Endothelial cell of umbilical vein (primary cell): ENCODE measurements around the gene CEP85L. TPM values are rescaled to one million over a fixed set of nuclear protein-coding genes. Genes with fewer than 3 reads are reported as not detected.

Source experiments
- BruUV-seq: library from RNA; stranded (reverse); fragments of 400-500 nt; replicated peaks from 2 replicates; lab custom pipeline; 2021; lab: Mats Ljungman, UMichigan
- CTCF ChIA-PET: fragments of 300-600, 350-600 bp; sonication (Branson Sonifier 250); formaldehyde crosslinking; loops from one replicate; lab custom pipeline; 2021; ENCODE audit warnings: antibody characterized with exemption, inconsistent platforms; lab: Charles Lee
- POLR2A ChIA-PET: fragments of 300-600, 350-600 bp; sonication (Branson Sonifier 250); formaldehyde crosslinking; loops from one replicate; lab custom pipeline; 2021; ENCODE audit warnings: antibody characterized with exemption, inconsistent platforms; lab: Charles Lee
- DNase-seq: peaks from one replicate; pipeline ENCODE4 v3.0.0-alpha.2; 2011; ENCODE audit warnings: low read depth, low spot score
- FAIRE-seq: peaks from 2 replicates; lab custom pipeline; 2011; peaks lifted over from hg19 to GRCh38; lab: Jason Lieb, UNC
- H2AFZ ChIP-seq: 2 replicates; pipeline ENCODE4 v1.6.0; 2012; ENCODE audit warnings: low read depth, low read length, control low read depth, inconsistent platforms
- H3K27ac ChIP-seq: 2 replicates; pipeline ENCODE4 v1.5.1; 2011; ENCODE audit warnings: low read depth, mild to moderate bottlenecking, control low read depth, low read length, moderate library complexity; ENCODE audit not compliant: insufficient read depth
- H3K27me3 ChIP-seq, 2 experiments: 2 replicates each; pipeline versions ENCODE4 v1.6.0 to v1.6.1; 2011; ENCODE audit warnings: low read length in 2 of 2, mixed read lengths in 1 of 2; ENCODE audit not compliant: control insufficient read depth in 2 of 2, insufficient read depth in 2 of 2
- H3K36me3 ChIP-seq, 2 experiments: 2 replicates in 1 of 2; 3 replicates in 1 of 2; pipeline ENCODE4 v1.5.1; 2011; ENCODE audit warnings: low read length in 2 of 2, mild to moderate bottlenecking in 1 of 2, moderate library complexity in 1 of 2; ENCODE audit not compliant: control insufficient read depth in 2 of 2, insufficient read depth in 2 of 2; ENCODE audit errors: extremely low read depth in 1 of 2
- H3K4me1 ChIP-seq: 3 replicates; pipeline ENCODE4 v1.5.1; 2011; ENCODE audit warnings: mild to moderate bottlenecking, low read length; ENCODE audit not compliant: control insufficient read depth, insufficient read depth; ENCODE audit errors: extremely low read depth
- H3K4me2 ChIP-seq: 2 replicates; pipeline ENCODE4 v1.6.1; 2011; ENCODE audit warnings: low read length, control low read depth, mixed read lengths; ENCODE audit not compliant: insufficient read depth
- H3K4me3 ChIP-seq, 3 experiments: fragments of 200-600 bp in 1 of 3; sonication (generic), shearing (Covaris generic) in 1 of 3; replicated peaks in 1 of 3; 2 replicates each; pipeline ENCODE4 v1.5.1; 2011 to 2016; ENCODE audit warnings: control low read depth in 3 of 3, low read length in 3 of 3, mild to moderate bottlenecking in 2 of 3, inconsistent platforms in 1 of 3, low read depth in 1 of 3, moderate library complexity in 1 of 3; ENCODE audit not compliant: insufficient read depth in 1 of 3
- H3K79me2 ChIP-seq: 2 replicates; pipeline ENCODE4 v1.6.0; 2012; ENCODE audit warnings: low read length, inconsistent platforms; ENCODE audit not compliant: control insufficient read depth, insufficient read depth
- H3K9ac ChIP-seq: replicated peaks from 2 replicates; pipeline ENCODE3; 2011; ENCODE audit warnings: low read length, control low read depth; ENCODE audit not compliant: insufficient read depth; ENCODE audit errors: extremely low read depth
- H3K9me1 ChIP-seq: replicated peaks from 3 replicates; pipeline ENCODE4 v1.6.0; 2011; ENCODE audit warnings: mild to moderate bottlenecking, low read length; ENCODE audit not compliant: control insufficient read depth, insufficient read depth; ENCODE audit errors: extremely low read depth
- H3K9me3 ChIP-seq: replicated peaks from 2 replicates; pipeline ENCODE4 v1.5.1; 2012; ENCODE audit warnings: low read length, inconsistent platforms; ENCODE audit not compliant: control insufficient read depth, insufficient read depth
- H4K20me1 ChIP-seq: replicated peaks from 2 replicates; pipeline ENCODE3; 2011; ENCODE audit warnings: mild to moderate bottlenecking, low read length; ENCODE audit not compliant: control insufficient read depth, insufficient read depth; ENCODE audit errors: extremely low read depth
- CTCF ChIP-seq, 2 donors: IDR thresholded peaks; 1 replicate in 1 of 2; 2 replicates in 1 of 2; pipeline ENCODE4 v1.5.1; 2011; ENCODE audit warnings: low read length in 2 of 2, mild to moderate bottlenecking in 2 of 2, moderate library complexity in 2 of 2, control low read depth in 1 of 2, inconsistent platforms in 1 of 2, low read depth in 1 of 2; ENCODE audit not compliant: insufficient read depth in 1 of 2; ENCODE audit errors: extremely low read depth in 1 of 2
- EZH2 ChIP-seq: IDR thresholded peaks from 2 replicates; pipeline ENCODE4 v1.6.1; 2012; ENCODE audit warnings: borderline replicate concordance, low read depth, mild to moderate bottlenecking, moderate library complexity, low read length, inconsistent platforms; ENCODE audit not compliant: severe bottlenecking
- FOS ChIP-seq: IDR thresholded peaks from 2 replicates; pipeline ENCODE4 v1.6.1; 2011; ENCODE audit warnings: mild to moderate bottlenecking, low read length, moderate library complexity, borderline replicate concordance; ENCODE audit not compliant: insufficient read depth
- GATA2 ChIP-seq: IDR thresholded peaks from 2 replicates; pipeline ENCODE4 v1.7.0; 2011; ENCODE audit warnings: low read depth, mild to moderate bottlenecking, moderate library complexity, mixed read lengths, low read length; ENCODE audit not compliant: insufficient read length, insufficient read depth
- JUN ChIP-seq: IDR thresholded peaks from 2 replicates; pipeline ENCODE4 v1.6.1; 2011; ENCODE audit warnings: borderline replicate concordance, low read depth; ENCODE audit not compliant: insufficient read length, insufficient read depth
- MAX ChIP-seq: IDR thresholded peaks from 2 replicates; pipeline ENCODE4 v1.6.1; 2011; ENCODE audit not compliant: insufficient read depth, insufficient read length
- MYC ChIP-seq: IDR thresholded peaks from one replicate; pipeline ENCODE4 v1.6.1; 2011; ENCODE audit warnings: mild to moderate bottlenecking, low read depth, low read length
- POLR2A ChIP-seq: IDR thresholded peaks from 2 replicates; pipeline ENCODE4 v1.6.1; 2012; ENCODE audit warnings: low read depth, mild to moderate bottlenecking, control low read depth, low read length
- POLR2AphosphoS5 ChIP-seq: IDR thresholded peaks from 2 replicates; pipeline ENCODE4 v1.6.1; 2012; ENCODE audit warnings: low read depth, mild to moderate bottlenecking, control low read depth, low read length, moderate library complexity; ENCODE audit not compliant: insufficient read depth
- dilution Hi-C: fragments of 300-500 bp; cut with MboI; formaldehyde crosslinking; loops from one replicate; pipeline ENCODE4 v1.15.0; 2019; ENCODE audit warnings: low sequenced_read_pairs; ENCODE audit not compliant: extremely low pct_ligation_motif_present
- intact Hi-C: fragments of 100-400 bp; cut with micrococcal nuclease; formaldehyde crosslinking; loops from one replicate; pipeline ENCODE4 v1.10.0; 2022
- polyA plus RNA-seq, 4 experiments: library from polyadenylated mRNA; depleted of rRNA in 3 of 4; stranded (reverse) in 3 of 4; unstranded in 1 of 4; fragments of >200 nt; gene quantifications; 2 replicates each; pipeline versions ENCODE4 v1.2.1 to v1.2.3, GENCODE V29; 2011 to 2012; ENCODE audit warnings: missing spikeins in 1 of 4
- total RNA-seq: library from RNA; stranded (reverse); gene quantifications from 2 replicates; pipeline ENCODE4 v1.2.3, GENCODE V29; 2021

Gene CEP85L
- total and polyA plus RNA-seq, 2 donors (not counting 3 experiments of a cell fraction or from before 2014, with no cell fraction given) = 1.8 to 9.2 TPM

DNA sequence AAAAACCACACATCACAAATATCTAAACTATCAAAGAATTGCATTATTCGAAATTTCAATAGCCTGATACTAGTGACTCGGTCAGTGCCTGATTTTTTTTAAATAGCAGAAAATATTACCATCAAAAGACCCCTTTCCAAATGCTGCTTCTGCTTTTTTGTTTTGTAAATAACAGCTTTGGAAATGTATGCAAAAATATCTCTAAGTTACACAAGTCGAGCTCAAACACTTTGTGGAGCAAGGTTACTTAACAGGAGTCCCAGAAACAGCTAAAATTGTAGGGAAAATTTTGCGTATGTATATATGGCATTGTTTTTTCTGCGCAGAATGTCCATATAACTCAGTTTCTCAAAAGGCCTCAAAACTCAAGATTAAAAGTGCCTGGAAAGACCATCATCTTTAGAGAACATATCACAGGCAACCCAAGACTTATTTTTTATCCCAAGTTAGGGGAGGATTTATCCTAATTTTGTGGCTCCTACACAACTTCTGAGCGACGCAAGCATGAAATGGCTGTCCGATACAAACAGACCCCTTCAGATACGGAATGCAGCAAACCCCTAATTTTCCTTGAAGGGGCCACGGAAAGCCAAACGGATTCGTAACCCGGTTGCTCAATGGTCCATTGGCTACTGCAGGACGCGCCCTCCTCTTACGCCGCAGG lies 1.3 kb downstream of the CEP85L start:
- Histone ChIP-seq H3K4me2 (peak overlapping the region; percentile 98), H3K9ac (peak overlapping the region; percentile 99), H3K79me2 (peaks cover 60% of the 10 kb centered on the region), H3K9me1 (no peaks in the 10 kb centered on the region), H3K27ac (peak overlapping the region; percentile 95), H2AFZ (peak overlapping the region; percentile 99), H3K27me3 (no peaks in the 10 kb centered on the region), H4K20me1 (no peaks in the 10 kb centered on the region), H3K4me1 (peaks cover 21% of the 10 kb centered on the region), H3K36me3 (no peaks in the 10 kb centered on the region), H3K9me3 (no peaks in the 10 kb centered on the region), H3K4me3 (peak overlapping the region; percentile 57 to 98 (median 93))
- intact Hi-C loops = loop anchor here (2.0 to 5.0 kb wide), 2 partner anchors 152 to 245 kb away; partner anchors contain the start of gene ASF1A
- ChIA-PET POLR2A (no interaction called here), CTCF (interaction anchor here (0.9 to 1.0 kb wide), 2 partner anchors 9 to 80 kb away, joined by 3 to 4 read pairs; no protein-coding TSS in a partner anchor)
- DNase-seq = peak; percentile 67
- BruUV-seq = TSS peak; percentile 38
- TF ChIP-seq EZH2 = no peak
- TF ChIP-seq JUN = no peak
- no peak for TF ChIP-seq MYC
- TF ChIP-seq CTCF (IDR thresholded peaks at IDR 0.05; ENCODE audit: extremely low read depth in 1 of 2, insufficient read depth in 1 of 2, low read depth in 1 of 2, low read length in 2 of 2) = no peak
- no peak for TF ChIP-seq POLR2AphosphoS5
- no peak for TF ChIP-seq POLR2A
- no peak for TF ChIP-seq FOS
- TF ChIP-seq GATA2 = no peak
- no peak for TF ChIP-seq MAX
- dilution Hi-C loops = no loop called here
- FAIRE-seq = peak; percentile 72
